Spleen (tissue), 7 donors: Measurements from ENCODE around the gene ANO1.

Experiments
- POLR2A ChIP-seq, 3 donors: fragments of 450-650 bp; IDR thresholded peaks; one replicate each; pipeline ENCODE4 v1.5.1; 2017; ENCODE audit warnings: antibody characterized with exemption in 3 of 3, mild to moderate bottlenecking in 1 of 3
- POLR2AphosphoS5 ChIP-seq, 3 donors: sonication (generic); formaldehyde crosslinking; IDR thresholded peaks; one replicate each; pipeline ENCODE4 v1.5.1; 2017; ENCODE audit warnings: antibody characterized with exemption in 3 of 3
- TF ChIP-seq, protein P1 (sequence below), 11 experiments: fragments of 200-600 bp in 7 of 11; fragments of 450-650 bp in 4 of 11; sonication (generic) in 4 of 11; IDR thresholded peaks in 8 of 11; conservative IDR thresholded peaks in 3 of 11; 1 replicate in 7 of 11; 2 replicates in 4 of 11; pipeline versions ENCODE4 v1.4.0 to v1.8.0; 2016 to 2021; ENCODE audit warnings: antibody characterized with exemption in 11 of 11, inconsistent platforms in 4 of 11, mild to moderate bottlenecking in 1 of 11
- donor health status: DM: no; HTN: no; CAD: no; lungs with moderate emphysema.
- donor health status: DM: no; HTN: no; CAD: no.
- donor health status: DM: no; HTN: no; CAD: no.

- TF ChIP-seq, protein P1, sequence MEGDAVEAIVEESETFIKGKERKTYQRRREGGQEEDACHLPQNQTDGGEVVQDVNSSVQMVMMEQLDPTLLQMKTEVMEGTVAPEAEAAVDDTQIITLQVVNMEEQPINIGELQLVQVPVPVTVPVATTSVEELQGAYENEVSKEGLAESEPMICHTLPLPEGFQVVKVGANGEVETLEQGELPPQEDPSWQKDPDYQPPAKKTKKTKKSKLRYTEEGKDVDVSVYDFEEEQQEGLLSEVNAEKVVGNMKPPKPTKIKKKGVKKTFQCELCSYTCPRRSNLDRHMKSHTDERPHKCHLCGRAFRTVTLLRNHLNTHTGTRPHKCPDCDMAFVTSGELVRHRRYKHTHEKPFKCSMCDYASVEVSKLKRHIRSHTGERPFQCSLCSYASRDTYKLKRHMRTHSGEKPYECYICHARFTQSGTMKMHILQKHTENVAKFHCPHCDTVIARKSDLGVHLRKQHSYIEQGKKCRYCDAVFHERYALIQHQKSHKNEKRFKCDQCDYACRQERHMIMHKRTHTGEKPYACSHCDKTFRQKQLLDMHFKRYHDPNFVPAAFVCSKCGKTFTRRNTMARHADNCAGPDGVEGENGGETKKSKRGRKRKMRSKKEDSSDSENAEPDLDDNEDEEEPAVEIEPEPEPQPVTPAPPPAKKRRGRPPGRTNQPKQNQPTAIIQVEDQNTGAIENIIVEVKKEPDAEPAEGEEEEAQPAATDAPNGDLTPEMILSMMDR (IDR thresholded peaks at IDR 0.05 in 8 of 11, conservative IDR thresholded peaks at IDR 0.05 in 3 of 11), result no peak
- TF ChIP-seq POLR2A (IDR thresholded peaks at IDR 0.05), result no peak
- no peak for TF ChIP-seq POLR2AphosphoS5 (IDR thresholded peaks at IDR 0.05)
These were observed 75.1 kb downstream of the ANO1 start for GRCh38 chr11:70153133-70153727.
